Spinal cord (tissue), 10 donors: ENCODE results near the gene SLC16A1. TPM values are rescaled to one million over a fixed set of nuclear protein-coding genes. Genes with fewer than 3 reads are reported as not detected.
"Not testable (repeated sequence)": the region's sequence is repeated elsewhere in the genome, so short reads cannot be mapped to it uniquely, and the experiment has no call there.

Experiments
- DNase-seq, 6 donors: peaks; one replicate each; pipeline versions ENCODE4 v3.0.0 to v3.0.0-alpha.2; 2013 to 2015; ENCODE audit warnings: low spot score in 6 of 6, low read depth in 4 of 6
- H3K27ac ChIP-seq: one replicate; pipeline ENCODE4 v1.5.1; 2013; ENCODE audit warnings: low read depth, low read length, control low read depth
- H3K27me3 ChIP-seq: one replicate; pipeline ENCODE4 v1.6.1; 2013; ENCODE audit warnings: low read length; ENCODE audit not compliant: control insufficient read depth, insufficient read depth
- H3K36me3 ChIP-seq: one replicate; pipeline ENCODE4 v1.6.1; 2013; ENCODE audit warnings: low read length; ENCODE audit not compliant: control insufficient read depth, insufficient read depth
- H3K4me1 ChIP-seq: one replicate; pipeline ENCODE4 v1.6.1; 2013; ENCODE audit warnings: low read length; ENCODE audit not compliant: control insufficient read depth, insufficient read depth
- H3K4me3 ChIP-seq: one replicate; pipeline ENCODE4 v1.5.1; 2013; ENCODE audit warnings: low read depth, low read length, control low read depth
- H3K9me3 ChIP-seq: one replicate; pipeline ENCODE4 v1.6.1; 2013; ENCODE audit warnings: low read length; ENCODE audit not compliant: control insufficient read depth, insufficient read depth
- WGBS: methylation state at CpG from one replicate; pipeline ENCODE4 v1.1.5; 2013; ENCODE audit warnings: missing lambda C conversion rate; ENCODE audit not compliant: insufficient coverage; 5-methylcytosine and 5-hydroxymethylcytosine counted together
- long read RNA-seq, 4 donors: transcript quantifications; one replicate each; lab custom pipeline, GENCODE V29; 2026
- polyA plus RNA-seq, 2 donors: library from polyadenylated mRNA; unstranded; fragments of 120-200 nt; gene quantifications; one replicate each; pipeline ENCODE4 v1.2.1, GENCODE V29; 2013; ENCODE audit not compliant: insufficient read length in 2 of 2
- total RNA-seq, 2 donors: library from RNA; depleted of rRNA in 1 of 2; stranded (reverse); fragments of 120-200 nt in 1 of 2; fragments of >200 nt in 1 of 2; gene quantifications; one replicate each; pipeline versions ENCODE4 v1.2.3 to v1.2.4, GENCODE V29; 2013 to 2014
- donor health status: healthy.

SLC16A1 gene, protein sequence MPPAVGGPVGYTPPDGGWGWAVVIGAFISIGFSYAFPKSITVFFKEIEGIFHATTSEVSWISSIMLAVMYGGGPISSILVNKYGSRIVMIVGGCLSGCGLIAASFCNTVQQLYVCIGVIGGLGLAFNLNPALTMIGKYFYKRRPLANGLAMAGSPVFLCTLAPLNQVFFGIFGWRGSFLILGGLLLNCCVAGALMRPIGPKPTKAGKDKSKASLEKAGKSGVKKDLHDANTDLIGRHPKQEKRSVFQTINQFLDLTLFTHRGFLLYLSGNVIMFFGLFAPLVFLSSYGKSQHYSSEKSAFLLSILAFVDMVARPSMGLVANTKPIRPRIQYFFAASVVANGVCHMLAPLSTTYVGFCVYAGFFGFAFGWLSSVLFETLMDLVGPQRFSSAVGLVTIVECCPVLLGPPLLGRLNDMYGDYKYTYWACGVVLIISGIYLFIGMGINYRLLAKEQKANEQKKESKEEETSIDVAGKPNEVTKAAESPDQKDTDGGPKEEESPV
- total RNA-seq = 100 to 1,000 TPM in 1 of 2 donors, 10 to 100 TPM in 1; 98.0 to 127 TPM
- 10 to 100 TPM; 60.3 to 84.9 TPM for polyA plus RNA-seq
- long read RNA-seq, donor 1, transcript SLC16A1-201 (5 exons, 3,910 nt) = major isoform, 7 of 8 reads
- long read RNA-seq, donor 1, partial matches to known transcripts = 0 of 8 reads
- long read RNA-seq, donor 1, other reads (novel, unspliced or antisense) = 0 of 8 reads
- long read RNA-seq, donor 2, partial matches to known transcripts = 0 of 1 reads
- long read RNA-seq, donor 2, other reads (novel, unspliced or antisense) = 0 of 1 reads
- long read RNA-seq, donor 3, transcript SLC16A1-201 (5 exons, 3,910 nt) = major isoform, 9 of 9 reads
- long read RNA-seq, donor 3, partial matches to known transcripts = 0 of 9 reads
- long read RNA-seq, donor 3, other reads (novel, unspliced or antisense) = 0 of 9 reads
- long read RNA-seq, donor 4, partial matches to known transcripts = 0 of 3 reads
- long read RNA-seq, donor 4, other reads (novel, unspliced or antisense) = 0 of 3 reads

DNA sequence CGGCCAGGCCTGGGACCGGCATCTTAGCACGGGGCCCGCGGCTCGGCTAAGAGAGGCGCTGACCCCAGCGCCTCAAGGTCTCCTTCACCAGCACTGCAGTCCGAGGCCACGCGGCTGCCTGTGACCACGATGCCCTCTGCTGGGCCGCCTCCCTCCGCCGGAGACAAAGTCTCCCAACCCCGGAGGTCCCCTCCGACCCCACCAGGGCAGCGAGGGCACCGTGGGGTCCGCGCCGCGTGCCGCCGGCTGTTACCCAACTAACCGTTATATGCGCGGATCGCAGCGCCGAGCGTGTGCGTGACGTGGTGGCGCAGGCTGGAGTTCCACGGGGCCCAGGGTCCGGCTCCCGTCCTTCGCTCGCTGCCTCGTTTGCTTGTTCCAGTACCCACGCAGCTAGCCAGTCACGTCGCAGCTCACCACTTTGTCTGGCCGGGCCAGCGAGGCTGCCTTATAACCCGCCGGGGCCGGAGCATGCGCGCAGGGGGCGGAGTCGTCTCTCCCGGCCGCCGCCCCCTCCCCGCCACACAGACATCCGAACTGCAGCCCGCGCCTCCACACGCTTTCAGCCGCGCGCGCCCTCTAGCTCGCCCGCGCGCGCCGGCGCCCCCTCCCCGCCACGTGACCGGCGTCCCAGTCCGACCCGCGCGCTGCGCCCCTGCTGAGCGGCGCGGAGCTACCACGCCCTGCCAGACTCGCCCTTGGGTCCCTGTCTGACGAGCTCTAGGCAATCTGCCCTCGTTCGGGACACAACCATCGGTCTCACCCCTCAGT, at the start of gene SLC16A1:
TSS of gene SLC16A1 (minus strand) at position 424 of the 771 bp plus-strand sequence. CDS start 26,888 bp downstream, outside the sequence.
- no peaks in the 10 kb centered on the region for H3K27me3 ChIP-seq
- no peaks in the 10 kb centered on the region for H3K36me3 ChIP-seq
- peaks cover 29% of the 10 kb centered on the region for H3K4me1 ChIP-seq
- WGBS = under 1% methylated on average over 90 of the region's 90 CpGs
- no peaks in the 10 kb centered on the region for H3K9me3 ChIP-seq
- H3K4me3 ChIP-seq = peak within 1 kb of the TSS; percentile 85
- peak; percentile 78 to 97 (median 87) for DNase-seq
- peak within 1 kb of the TSS; percentile 90 for H3K27ac ChIP-seq

DNA sequence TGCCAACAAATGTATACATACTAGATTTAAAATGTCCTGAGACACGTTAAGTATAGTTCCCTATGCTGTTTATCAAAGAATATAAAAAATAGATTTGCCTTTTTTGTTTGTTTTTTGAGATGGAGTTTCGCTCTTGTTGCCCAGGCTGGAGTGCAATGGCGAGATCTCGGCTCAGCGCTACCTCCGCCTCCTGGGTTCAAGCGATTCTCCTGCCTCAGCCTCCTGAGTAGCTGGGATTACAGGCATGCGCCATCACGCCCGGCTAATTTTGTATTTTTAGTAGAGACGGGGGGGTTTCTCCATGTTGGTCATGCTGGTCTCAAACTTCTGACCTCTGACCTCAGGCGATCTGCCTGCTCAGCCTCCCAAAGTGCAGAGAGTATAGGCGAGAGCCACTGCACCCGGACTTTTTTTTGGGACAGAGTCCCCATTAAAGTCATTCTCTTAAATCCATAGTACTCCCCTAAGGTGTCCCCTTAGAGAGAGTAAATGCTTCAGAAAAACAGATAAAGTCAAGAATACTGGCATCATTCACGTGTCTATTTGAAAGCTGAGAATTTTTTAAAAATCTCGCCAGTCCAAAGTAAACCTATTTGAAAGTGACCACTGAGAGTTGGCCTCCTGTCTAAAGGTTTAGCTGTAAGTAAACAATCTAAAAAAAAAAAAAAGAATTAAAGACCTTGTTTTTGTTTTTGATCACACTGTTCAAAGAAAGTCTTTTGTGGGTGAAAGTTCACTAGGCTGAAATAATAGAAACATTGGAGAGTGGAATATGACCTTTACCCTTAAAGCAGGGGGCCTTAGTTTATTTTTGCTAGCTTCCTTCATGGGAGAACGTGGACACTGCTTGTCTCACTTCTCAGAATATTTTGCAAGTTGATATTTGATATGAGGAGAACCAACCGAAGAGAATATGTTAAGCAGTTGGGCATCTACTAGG, 48.0 kb upstream of the SLC16A1 start:
- WGBS = 84% methylated on average over 8 of the region's 18 CpGs
- H3K27ac ChIP-seq = no peak overlapping the region
- DNase-seq = peak in 1 of 6 donors; percentile 44

DNA sequence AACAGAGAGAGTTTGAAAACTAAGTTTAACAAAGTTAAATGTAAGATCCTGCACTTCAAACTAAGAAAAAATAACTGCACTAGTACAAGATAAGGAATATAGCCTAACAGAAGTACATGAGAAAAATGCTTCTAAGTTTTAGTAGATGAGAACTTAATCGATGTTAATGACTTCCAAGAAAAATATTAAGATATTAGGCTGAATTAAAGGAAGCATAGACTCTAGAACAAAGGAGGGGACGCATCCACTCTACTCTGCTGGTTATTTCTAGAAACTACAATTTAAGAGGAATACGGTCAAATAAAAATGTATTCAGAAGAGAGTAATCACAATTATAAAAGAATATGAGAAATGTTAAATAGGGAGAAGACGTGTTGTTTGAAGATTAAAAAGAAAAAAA, 46.3 kb upstream of the SLC16A1 start:
- H3K4me3 ChIP-seq = no peak overlapping the region
- DNase-seq = no peak

More for the DNA sequence above, 48.0 kb upstream of the SLC16A1 start:
- Histone ChIP-seq H3K4me1 (no peaks in the 10 kb centered on the region), H3K4me3 (no peak overlapping the region), H3K9me3 (no peaks in the 10 kb centered on the region), H3K36me3 (peaks cover 3% of the 10 kb centered on the region), H3K27me3 (no peaks in the 10 kb centered on the region)

DNA sequence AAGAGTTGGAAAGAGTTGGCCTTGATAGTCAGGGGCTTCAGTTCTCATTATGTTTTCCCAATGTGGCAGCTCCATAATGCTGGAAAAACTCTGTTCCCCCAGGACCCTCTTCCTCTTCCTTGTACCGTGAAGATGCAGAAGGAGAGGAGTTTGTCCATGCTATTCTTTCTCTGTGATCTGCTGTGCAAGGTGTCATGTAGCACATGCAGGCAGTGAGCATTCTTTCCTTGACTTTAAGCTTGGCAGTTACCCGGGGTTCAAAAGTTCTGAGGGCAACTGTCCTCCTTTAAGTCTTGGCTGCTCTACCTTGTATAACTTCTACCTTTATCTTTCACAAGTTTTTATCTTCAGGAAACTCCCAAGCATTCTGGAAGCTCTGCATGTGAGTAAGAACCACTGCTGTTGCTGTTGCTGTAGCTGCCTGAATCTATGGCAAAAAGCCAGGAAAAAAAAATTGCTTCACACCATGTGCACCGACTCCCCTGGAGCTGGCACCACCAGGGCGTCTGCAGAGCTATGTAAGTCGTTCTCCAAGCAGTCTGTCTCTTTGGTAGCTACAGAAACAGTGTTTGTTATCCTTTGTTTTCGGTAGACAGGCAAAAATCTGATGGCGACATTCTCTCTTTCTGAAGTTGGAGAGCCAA, 42.7 kb upstream of the SLC16A1 start:
- Histone ChIP-seq H3K9me3 (no peaks in the 10 kb centered on the region), H3K36me3 (peaks cover 4% of the 10 kb centered on the region), H3K4me1 (no peaks in the 10 kb centered on the region), H3K27ac (no peak overlapping the region), H3K4me3 (no peak overlapping the region), H3K27me3 (no peaks in the 10 kb centered on the region)
- WGBS = 34% methylated on average over 7 of the region's 7 CpGs
- peak in 4 of 6 donors; percentile 24 to 81 (median 55) for DNase-seq

More for the DNA sequence above, 46.3 kb upstream of the SLC16A1 start:
- H3K27ac ChIP-seq = no peak overlapping the region
- 100% methylated on average over 1 of the region's 4 CpGs for WGBS
- no peaks in the 10 kb centered on the region for H3K9me3 ChIP-seq
- peaks cover 3% of the 10 kb centered on the region for H3K36me3 ChIP-seq
- H3K27me3 ChIP-seq = no peaks in the 10 kb centered on the region
- H3K4me1 ChIP-seq = no peaks in the 10 kb centered on the region

DNA sequence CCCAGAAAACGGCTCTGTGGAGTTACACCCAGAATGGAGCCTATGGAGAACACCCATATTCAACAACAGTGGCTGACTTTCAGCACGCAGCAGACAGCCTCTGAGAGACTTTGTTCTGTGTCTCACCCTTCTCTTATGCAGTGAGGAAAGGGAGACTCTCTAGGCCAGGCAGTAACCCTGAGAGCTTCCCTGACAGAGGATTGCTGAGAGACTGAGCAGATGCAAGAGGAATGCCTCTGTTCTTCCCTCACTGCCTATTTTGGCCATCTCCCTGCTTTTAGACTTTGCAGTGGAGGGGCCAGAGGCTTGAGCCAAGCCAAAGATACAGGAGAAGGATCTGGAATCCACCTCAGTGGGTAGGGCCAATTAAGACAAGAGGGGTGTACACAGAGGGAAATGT, 41.8 kb upstream of the SLC16A1 start:
- Histone ChIP-seq H3K36me3 (peaks cover 4% of the 10 kb centered on the region), H3K4me3 (no peak overlapping the region), H3K9me3 (no peaks in the 10 kb centered on the region), H3K27ac (peak overlapping the region; percentile 22), H3K27me3 (no peaks in the 10 kb centered on the region), H3K4me1 (no peaks in the 10 kb centered on the region)
- WGBS = no CpG with 5 or more reads among the region's 2 CpGs
- peak in 1 of 6 donors; percentile 45 for DNase-seq

DNA sequence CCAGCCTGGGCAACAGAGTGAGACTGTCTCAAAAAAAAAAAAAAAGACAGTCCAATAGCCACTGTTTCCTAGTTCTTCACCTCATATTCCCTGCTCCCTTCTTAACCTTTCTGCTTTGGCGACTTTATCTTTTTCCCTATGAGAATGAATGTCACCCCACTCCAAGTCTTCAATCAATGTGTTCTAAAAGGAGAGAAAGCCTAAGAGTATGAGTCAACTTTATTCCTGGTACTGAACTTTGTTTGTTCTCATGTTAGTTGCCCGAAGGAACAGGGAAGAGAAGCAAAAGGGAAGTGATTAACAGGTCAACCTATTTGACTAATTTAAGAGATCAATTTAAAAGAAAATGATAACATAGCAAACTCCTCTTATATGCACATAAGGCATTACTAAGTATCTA, 39.9 kb upstream of the SLC16A1 start:
- Histone ChIP-seq H3K9me3 (no peaks in the 10 kb centered on the region), H3K36me3 (peaks cover 4% of the 10 kb centered on the region), H3K27me3 (no peaks in the 10 kb centered on the region), H3K4me1 (no peaks in the 10 kb centered on the region), H3K4me3 (no peak overlapping the region), H3K27ac (no peak overlapping the region)
- DNase-seq = no peak
- WGBS = no CpG with 5 or more reads among the region's 2 CpGs

DNA sequence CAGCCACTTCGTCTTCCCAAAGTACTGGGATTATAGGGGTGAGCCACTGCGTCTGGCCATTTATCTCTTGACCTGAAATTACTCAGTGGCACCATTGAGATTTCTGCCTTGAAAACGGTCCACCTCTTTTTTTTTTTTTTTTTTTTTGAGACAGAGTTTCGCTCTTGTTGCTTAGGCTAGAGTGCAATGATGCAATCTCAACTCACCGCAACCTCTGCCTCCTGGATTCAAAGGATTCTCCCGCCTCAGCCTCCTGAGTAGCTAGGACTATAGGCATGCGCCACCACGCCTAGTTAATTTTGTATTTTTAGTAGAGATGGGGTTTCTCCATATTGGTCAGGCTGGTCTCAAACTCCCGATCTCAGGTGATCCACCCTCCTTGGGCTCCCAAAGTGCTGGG, 39.0 kb upstream of the SLC16A1 start:
- H3K36me3 ChIP-seq, H3K27ac ChIP-seq, H3K27me3 ChIP-seq, H3K9me3 ChIP-seq, H3K4me1 ChIP-seq, DNase-seq, H3K4me3 ChIP-seq: not testable (repeated sequence)
- WGBS = 100% methylated on average over 1 of the region's 9 CpGs

DNA sequence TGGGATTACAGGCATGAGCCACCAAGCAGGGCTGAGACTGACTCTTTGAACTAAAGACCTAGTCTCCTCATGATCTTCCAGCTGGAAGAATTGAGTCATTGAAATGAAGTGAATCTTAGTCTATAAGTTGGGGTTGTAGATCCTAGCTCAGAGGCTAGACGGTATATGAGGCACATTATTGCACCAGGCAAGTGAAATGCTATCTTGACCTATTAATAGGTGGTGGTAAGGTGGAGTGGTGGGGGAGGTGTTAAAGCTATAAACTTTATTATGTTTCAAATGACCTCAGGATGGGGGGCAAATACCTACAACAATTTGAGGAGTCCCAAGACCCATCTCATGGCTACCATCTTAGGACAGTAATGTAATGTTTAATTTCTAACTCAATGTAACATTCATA, 36.8 kb upstream of the SLC16A1 start:
- WGBS = 70% methylated on average over 1 of the region's 1 CpG
- no peak overlapping the region for H3K4me3 ChIP-seq

More for the DNA sequence above, 36.8 kb upstream of the SLC16A1 start:
- DNase-seq = no peak
- no peaks in the 10 kb centered on the region for H3K9me3 ChIP-seq
- no peaks in the 10 kb centered on the region for H3K4me1 ChIP-seq
- no peaks in the 10 kb centered on the region for H3K27me3 ChIP-seq
- H3K27ac ChIP-seq = no peak overlapping the region
- peaks cover 4% of the 10 kb centered on the region for H3K36me3 ChIP-seq
